ENCODE data around the gene MCTP2. TPM values are rescaled to one million over a fixed set of nuclear protein-coding genes. Genes with fewer than 3 reads are reported as not detected.

The MCTP2 gene
- total RNA-seq, 4 donors from 2014 or later = 12.0 to 18.3 (median 15.2) TPM

- Histone ChIP-seq H3K4me1 (no peaks in the 10 kb centered on the region), H3K36me3 (no peaks in the 10 kb centered on the region), H3K4me3 (no peak overlapping the region), H3K27ac (no peak overlapping the region), H3K27me3 (no peaks in the 10 kb centered on the region), H3K9me3 (no peaks in the 10 kb centered on the region)
- WGBS, 2 donors = 77 to 85% methylated on average over 7 of the region's 7 CpGs
- no peak for DNase-seq (ENCODE audit: low spot score in 2 of 2)
- TF ChIP-seq EP300 (IDR thresholded peaks at IDR 0.05) (no peak), CTCF (IDR thresholded peaks at IDR 0.05) (no peak), POLR2A (IDR thresholded peaks at IDR 0.05) (no peak)
Observed at GRCh38 chr15:94247789-94248638, 16.7 kb downstream of the MCTP2 start.

- no peak for DNase-seq (ENCODE audit: low spot score in 2 of 2)
- H3K9me3 ChIP-seq = no peaks in the 10 kb centered on the region
- no peaks in the 10 kb centered on the region for H3K27me3 ChIP-seq
- no peaks in the 10 kb centered on the region for H3K36me3 ChIP-seq
- TF ChIP-seq POLR2A (IDR thresholded peaks at IDR 0.05) (no peak), CTCF (IDR thresholded peaks at IDR 0.05) (no peak), EP300 (IDR thresholded peaks at IDR 0.05) (no peak)
- H3K4me3 ChIP-seq = no peak overlapping the region
- peaks cover 0 to 3% (median 0%) of the 10 kb centered on the region in 4 donors for H3K4me1 ChIP-seq
- 82 to 91% methylated on average over 2 of the region's 2 CpGs for WGBS, 2 donors
- H3K27ac ChIP-seq = no peak overlapping the region
Observed at GRCh38 chr15:94250801-94251200, 19.4 kb downstream of the MCTP2 start.

- H3K27me3 ChIP-seq = no peaks in the 10 kb centered on the region
- H3K27ac ChIP-seq = no peak overlapping the region
- WGBS, 2 donors = 78 to 79% methylated on average over 1 of the region's 1 CpG
- no peaks in the 10 kb centered on the region for H3K9me3 ChIP-seq
- no peak for DNase-seq (ENCODE audit: low spot score in 2 of 2)
- peaks cover 0 to 6% (median 0%) of the 10 kb centered on the region in 4 donors for H3K4me1 ChIP-seq
- no peak overlapping the region for H3K4me3 ChIP-seq
- no peak for TF ChIP-seq POLR2A (IDR thresholded peaks at IDR 0.05)
- TF ChIP-seq CTCF (IDR thresholded peaks at IDR 0.05) = no peak
- no peak for TF ChIP-seq EP300 (IDR thresholded peaks at IDR 0.05)
- H3K36me3 ChIP-seq = no peaks in the 10 kb centered on the region
Observed at GRCh38 chr15:94252223-94252766, 20.9 kb downstream of the MCTP2 start.

- no peak for TF ChIP-seq POLR2A (IDR thresholded peaks at IDR 0.05)
- TF ChIP-seq CTCF (IDR thresholded peaks at IDR 0.05) = no peak
- TF ChIP-seq EP300 (IDR thresholded peaks at IDR 0.05) = no peak
- Histone ChIP-seq H3K27me3 (no peaks in the 10 kb centered on the region), H3K4me1 (peaks cover 0 to 6% (median 0%) of the 10 kb centered on the region in 4 donors), H3K27ac (no peak overlapping the region), H3K4me3 (no peak overlapping the region), H3K36me3 (no peaks in the 10 kb centered on the region), H3K9me3 (no peaks in the 10 kb centered on the region)
- 82 to 87% methylated on average over 2 of the region's 2 CpGs for whole genome bisulfite sequencing, 2 donors
- no peak for DNase-seq (ENCODE audit: low spot score in 2 of 2)
Observed at GRCh38 chr15:94252906-94253491, 21.6 kb downstream of the MCTP2 start.

- H3K36me3 ChIP-seq = no peaks in the 10 kb centered on the region
- no peaks in the 10 kb centered on the region for H3K27me3 ChIP-seq
- H3K4me1 ChIP-seq = peaks cover 0 to 6% (median 0%) of the 10 kb centered on the region in 4 donors
- WGBS, 2 donors = 79 to 87% methylated on average over 3 of the region's 3 CpGs
- DNase-seq (ENCODE audit: low spot score in 2 of 2) = no peak
- TF ChIP-seq EP300 (IDR thresholded peaks at IDR 0.05) (no peak), POLR2A (IDR thresholded peaks at IDR 0.05) (no peak), CTCF (IDR thresholded peaks at IDR 0.05) (no peak)
- H3K27ac ChIP-seq = no peak overlapping the region
- no peak overlapping the region for H3K4me3 ChIP-seq
- no peaks in the 10 kb centered on the region for H3K9me3 ChIP-seq
Observed at GRCh38 chr15:94253742-94254141, 22.4 kb downstream of the MCTP2 start.
